Loucy (cell line): ENCODE data around the gene ACSF2.

ENCODE experiments used
- H2AFZ ChIP-seq: fragments of 200-600 bp; sonication (generic); 2 replicates; pipeline ENCODE4 v1.6.0; 2016; ENCODE audit warnings: antibody characterized with exemption, mild to moderate bottlenecking, low read length, moderate library complexity
- H3F3A ChIP-seq: fragments of 200-600 bp; 2 replicates; pipeline ENCODE4 v1.6.0; 2016; ENCODE audit warnings: antibody characterized with exemption, low read depth, mild to moderate bottlenecking
- H3K27me3 ChIP-seq: fragments of 200-600 bp; sonication (generic); 2 replicates; pipeline ENCODE4 v1.6.1; 2014; ENCODE audit warnings: low read length, mild to moderate bottlenecking; ENCODE audit not compliant: insufficient read depth, poor library complexity, severe bottlenecking
- H3K36me3 ChIP-seq: fragments of 200-600 bp; sonication (generic); 2 replicates; pipeline ENCODE4 v1.6.1; 2016; ENCODE audit warnings: low read length; ENCODE audit not compliant: insufficient read depth
- H3K4me1 ChIP-seq: fragments of 200-600 bp; sonication (generic); 2 replicates; pipeline ENCODE4 v1.5.1; 2014; ENCODE audit warnings: low read length, mild to moderate bottlenecking; ENCODE audit not compliant: insufficient read depth, poor library complexity, severe bottlenecking
- H3K4me2 ChIP-seq: fragments of 200-600 bp; sonication (generic); 2 replicates; pipeline ENCODE4 v1.6.0; 2014; ENCODE audit warnings: antibody characterized with exemption, low read length, low read depth, mild to moderate bottlenecking; ENCODE audit not compliant: poor library complexity, severe bottlenecking
- H3K4me3 ChIP-seq: fragments of 200-600 bp; sonication (generic); 2 replicates; pipeline ENCODE4 v1.5.1; 2014; ENCODE audit warnings: low read length, mild to moderate bottlenecking, mixed read lengths; ENCODE audit not compliant: poor library complexity, severe bottlenecking
- H3K79me2 ChIP-seq: fragments of 200-600 bp; sonication (generic); 2 replicates; pipeline ENCODE4 v1.6.1; 2014; ENCODE audit warnings: low read length; ENCODE audit not compliant: insufficient read depth
- H3K9ac ChIP-seq: fragments of 200-600 bp; sonication (generic); 2 replicates; pipeline ENCODE4 v1.6.0; 2014; ENCODE audit warnings: mild to moderate bottlenecking, low read depth, low read length, moderate library complexity; ENCODE audit not compliant: poor library complexity, severe bottlenecking
- H3K9me2 ChIP-seq: fragments of 200-600 bp; sonication (generic); replicated peaks from 2 replicates; pipeline ENCODE4 v1.6.1; 2016; ENCODE audit warnings: low read depth, low read length, mixed read lengths
- H3K9me3 ChIP-seq: fragments of 200-600 bp; sonication (generic); 2 replicates; pipeline ENCODE4 v1.6.1; 2014; ENCODE audit warnings: mild to moderate bottlenecking, antibody characterized with exemption, low read length, low read depth; ENCODE audit not compliant: insufficient read depth
- H4K20me1 ChIP-seq: fragments of 200-600 bp; sonication (generic); 2 replicates; pipeline ENCODE4 v1.6.0; 2014; ENCODE audit warnings: antibody characterized with exemption, low read length, mild to moderate bottlenecking; ENCODE audit not compliant: insufficient read depth, poor library complexity, severe bottlenecking
- CTCF ChIP-seq: fragments of 200-600 bp; sonication (generic); conservative IDR thresholded peaks from 2 replicates; pipeline ENCODE4 v1.5.1; 2014; ENCODE audit warnings: mild to moderate bottlenecking, antibody characterized with exemption, low read length
- EZH2phosphoT487 ChIP-seq: fragments of 200-600 bp; IDR thresholded peaks from 2 replicates; pipeline ENCODE4 v1.6.1; 2018; ENCODE audit warnings: antibody characterized with exemption, mild to moderate bottlenecking, moderate library complexity, borderline replicate concordance

The ACSF2 gene

DNA sequence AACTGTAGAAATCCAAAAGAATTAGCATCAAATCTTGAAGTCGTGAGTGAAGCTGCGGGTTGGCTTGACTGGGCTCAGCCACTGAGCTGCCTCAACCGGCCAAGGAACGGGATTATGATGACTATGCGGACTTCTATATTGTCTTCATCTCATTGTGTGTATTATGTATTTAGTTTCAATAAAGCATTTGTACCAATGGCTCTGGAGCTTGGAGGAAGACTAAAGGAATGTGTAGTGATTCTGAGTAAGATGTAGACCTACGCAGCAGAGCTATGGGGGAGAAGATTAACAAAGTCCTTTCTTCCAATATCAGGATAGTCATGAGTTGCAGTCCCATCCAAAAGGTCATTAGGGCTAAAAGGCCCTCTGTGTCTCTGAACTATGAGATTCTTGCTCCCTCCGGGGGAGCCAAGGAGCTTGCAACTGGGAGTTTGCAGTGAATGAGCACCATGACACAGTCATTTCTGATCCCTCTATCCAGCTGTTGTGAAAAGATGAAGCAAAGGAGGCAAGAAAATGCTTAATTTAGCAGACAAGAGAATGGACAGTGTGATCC lies 44.7 kb upstream of the ACSF2 start:
- Histone ChIP-seq H2AFZ (no peak overlapping the region), H3F3A (no peaks in the 10 kb centered on the region), H3K9me3 (no peaks in the 10 kb centered on the region), H3K79me2 (no peaks in the 10 kb centered on the region), H3K9ac (no peak overlapping the region), H4K20me1 (no peaks in the 10 kb centered on the region), H3K36me3 (peaks cover 71% of the 10 kb centered on the region; the same call in 1 of the 2 replicates), H3K9me2 (no peaks in the 10 kb centered on the region), H3K4me3 (no peak overlapping the region), H3K27me3 (no peaks in the 10 kb centered on the region), H3K4me2 (no peak overlapping the region), H3K4me1 (no peaks in the 10 kb centered on the region)
- TF ChIP-seq CTCF (0 out of 2 replicates have a peak, but pooled peaks have one; percentile 3), EZH2phosphoT487 (no peak)

DNA sequence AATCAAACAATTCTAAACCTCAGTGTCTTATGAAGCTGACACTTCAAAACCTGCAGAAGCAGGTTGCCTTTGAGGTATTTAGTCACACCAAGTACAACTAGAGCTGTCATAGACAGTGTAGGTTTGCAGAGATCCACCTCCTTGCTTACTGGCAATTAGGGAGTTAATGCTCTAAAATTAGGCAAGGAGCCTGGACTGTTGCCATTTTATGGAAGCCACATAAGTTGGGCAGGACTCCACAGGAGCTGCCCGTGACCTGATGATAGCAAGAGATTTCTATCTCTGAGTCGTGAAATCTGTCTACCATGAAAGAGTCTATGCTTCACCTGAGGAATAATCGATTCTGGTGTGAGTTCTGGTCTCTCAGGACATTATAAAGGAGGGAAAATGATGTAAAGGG lies 44.1 kb upstream of the ACSF2 start:
- Histone ChIP-seq H2AFZ (no peak overlapping the region), H3K27me3 (no peaks in the 10 kb centered on the region), H3K36me3 (peaks cover 77% of the 10 kb centered on the region; the same call in 1 of the 2 replicates), H3K4me1 (no peaks in the 10 kb centered on the region), H3K9ac (no peak overlapping the region), H3F3A (no peaks in the 10 kb centered on the region), H3K9me2 (no peaks in the 10 kb centered on the region), H3K4me3 (no peak overlapping the region), H3K79me2 (no peaks in the 10 kb centered on the region), H3K4me2 (no peak overlapping the region), H4K20me1 (no peaks in the 10 kb centered on the region), H3K9me3 (no peaks in the 10 kb centered on the region)
- TF ChIP-seq EZH2phosphoT487 (no peak), CTCF (no peak)

DNA sequence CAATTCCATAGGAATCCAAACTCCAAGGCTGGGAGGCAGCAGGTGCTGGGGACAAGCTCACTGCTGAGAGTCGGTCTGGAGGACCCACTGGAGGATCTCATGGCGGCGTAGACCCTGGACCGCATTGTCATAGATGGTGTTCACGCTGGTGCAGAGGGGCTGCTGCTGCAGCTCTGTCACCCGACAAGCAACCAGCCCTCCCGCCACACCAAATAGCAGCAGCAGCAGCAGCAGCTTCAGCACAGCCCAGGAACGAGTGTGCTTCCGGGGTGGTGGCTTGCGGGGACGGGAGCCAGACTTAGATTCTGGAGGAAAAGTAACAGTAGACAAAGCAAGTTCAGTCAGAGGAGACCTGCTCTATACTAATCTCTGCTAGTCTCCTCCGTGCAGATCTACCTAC lies 43.1 kb upstream of the ACSF2 start:
- no peaks in the 10 kb centered on the region for H3K9me2 ChIP-seq
- H3K4me2 ChIP-seq: no peak overlapping the region
- H3F3A ChIP-seq: no peaks in the 10 kb centered on the region
- TF ChIP-seq EZH2phosphoT487 (no peak), CTCF (no peak)
- H3K36me3 ChIP-seq: peaks cover 87% of the 10 kb centered on the region; the same call in 1 of the 2 replicates
- no peaks in the 10 kb centered on the region for H3K79me2 ChIP-seq
- no peaks in the 10 kb centered on the region for H3K27me3 ChIP-seq
- no peaks in the 10 kb centered on the region for H3K4me1 ChIP-seq
- no peak overlapping the region for H3K4me3 ChIP-seq
- no peak overlapping the region for H2AFZ ChIP-seq
- no peak overlapping the region for H3K9ac ChIP-seq
- no peaks in the 10 kb centered on the region for H4K20me1 ChIP-seq
- no peaks in the 10 kb centered on the region for H3K9me3 ChIP-seq
